Right lobe of liver (tissue), 6 donors: Measurements from ENCODE around the gene STARD8. TPM values are rescaled to one million over a fixed set of nuclear protein-coding genes. Genes with fewer than 3 reads are reported as not detected.

Experiments used
- ATAC-seq, 4 donors: fragments of 200-7000 bp; cut with Tn5 transposase; one replicate each; pipeline ENCODE4 v1.9.1; 2020; ENCODE audit warnings: mild to moderate bottlenecking in 4 of 4, moderate library complexity in 4 of 4
- DNase-seq, 3 donors: peaks; one replicate each; pipeline ENCODE4 v3.0.0-alpha.2; 2020
- H3K27ac ChIP-seq, 3 donors: fragments of 200-600 bp; one replicate each; pipeline ENCODE4 v1.8.0; 2022
- H3K27me3 ChIP-seq, 2 donors: fragments of 200-600 bp; one replicate each; pipeline ENCODE4 v1.8.0; 2022
- H3K36me3 ChIP-seq, 4 donors: fragments of 200-600 bp; sonication (generic) in 1 of 4; one replicate each; pipeline versions ENCODE4 v1.5.1 to v1.8.0; 2017 to 2022; ENCODE audit warnings: control low read depth in 1 of 4
- H3K4me1 ChIP-seq, 4 donors: fragments of 200-600 bp; sonication (generic) in 1 of 4; one replicate each; pipeline versions ENCODE4 v1.5.1 to v1.8.0; 2017 to 2022; ENCODE audit warnings: control low read depth in 1 of 4
- H3K4me3 ChIP-seq, 3 donors: fragments of 200-600 bp; one replicate each; pipeline ENCODE4 v1.8.0; 2022
- H3K9me3 ChIP-seq, 4 donors: fragments of 200-600 bp; sonication (generic) in 1 of 4; one replicate each; pipeline versions ENCODE4 v1.5.1 to v1.8.0; 2017 to 2022; ENCODE audit warnings: control low read depth in 1 of 4
- CTCF ChIP-seq, 4 donors: fragments of 200-600 bp in 3 of 4; fragments of 450-650 bp in 1 of 4; IDR thresholded peaks; one replicate each; pipeline versions ENCODE4 v1.5.1 to v1.8.0; 2016 to 2022; ENCODE audit warnings: antibody characterized with exemption in 4 of 4, mild to moderate bottlenecking in 2 of 4
- POLR2A ChIP-seq: fragments of 450-650 bp; IDR thresholded peaks from one replicate; pipeline ENCODE4 v1.6.1; 2017; ENCODE audit warnings: antibody characterized with exemption, mild to moderate bottlenecking
- WGBS: methylation state at CpG from one replicate; pipeline ENCODE4 v1.1.6; 2018; ENCODE audit warnings: low coverage, low lambda C conversion rate; ENCODE audit not compliant: insufficient coverage; ENCODE audit errors: missing lambda C conversion rate; 5-methylcytosine and 5-hydroxymethylcytosine counted together
- intact Hi-C, 2 donors: fragments of 100-400 bp; cut with DNase I; formaldehyde crosslinking; loops; one replicate each; pipeline versions ENCODE4 v1.11.2 to v1.14.1; 2022
- total RNA-seq, 6 experiments: library from RNA; depleted of rRNA in 2 of 6; stranded (reverse); fragments of >200 nt in 2 of 6; fragmentation: NEBNext Ultra II Directional in 3 of 6; extraction: Animal tissue kit (Norgen Biotek cat#: 25700) in 3 of 6; gene quantifications; one replicate each; pipeline versions ENCODE4 v1.1.0 to v1.2.4, GENCODE V29; 2016 to 2023
- donor health status: DM: no; HTN: yes; CAD: no.
- donor health status: DM: no; HTN: no; CAD: no.
- donor health status: DM: no; HTN: no; CAD: no.
- donor health status: DM: no; HTN: yes; CAD: no.
- donor health status: DM: no; HTN: yes; CAD: no.

STARD8 gene
- total RNA-seq, 6 experiments from 2014 or later, result 6.6 to 11.5 (median 7.6) TPM

DNA sequence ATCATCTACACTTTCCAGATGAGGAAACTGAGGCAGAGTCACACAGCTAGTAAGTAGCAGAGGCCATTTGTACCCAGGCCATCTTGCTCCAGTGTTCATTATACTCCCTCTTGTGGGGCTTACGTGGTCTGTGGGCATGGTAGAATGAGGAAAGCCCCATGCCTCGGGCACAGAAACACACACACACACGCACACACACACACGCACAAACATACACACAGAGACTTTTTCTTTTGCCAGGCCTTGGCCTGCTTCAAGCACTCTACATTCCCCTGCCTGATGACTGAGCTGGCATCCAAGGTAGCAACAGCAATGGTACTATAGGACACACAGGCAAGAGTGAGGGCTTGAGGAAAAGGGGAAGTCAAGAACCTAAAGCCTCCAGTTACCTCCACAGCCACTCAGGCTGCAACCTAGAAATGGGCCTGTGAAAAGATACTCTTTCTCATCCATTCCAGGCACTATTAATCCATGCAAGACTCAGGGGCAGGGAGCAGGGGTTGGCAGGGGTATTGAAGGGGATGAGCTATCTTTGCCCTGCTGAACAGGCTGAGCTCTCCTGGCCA is 43.6 kb downstream of the STARD8 start:
- intact Hi-C loops, result no loop called here
- H3K27me3 ChIP-seq, result no peaks in the 10 kb centered on the region
- DNase-seq (no peak), ATAC-seq (no peak)
- 75% methylated on average over 2 of the region's 4 CpGs for whole genome bisulfite sequencing
- H3K4me1 ChIP-seq, result no peaks in the 10 kb centered on the region
- no peak overlapping the region for H3K27ac ChIP-seq
- H3K36me3 ChIP-seq, result no peaks in the 10 kb centered on the region
- TF ChIP-seq CTCF (IDR thresholded peaks at IDR 0.05) (no peak), POLR2A (no peak)
- no peaks in the 10 kb centered on the region for H3K9me3 ChIP-seq
- no peak overlapping the region for H3K4me3 ChIP-seq

DNA sequence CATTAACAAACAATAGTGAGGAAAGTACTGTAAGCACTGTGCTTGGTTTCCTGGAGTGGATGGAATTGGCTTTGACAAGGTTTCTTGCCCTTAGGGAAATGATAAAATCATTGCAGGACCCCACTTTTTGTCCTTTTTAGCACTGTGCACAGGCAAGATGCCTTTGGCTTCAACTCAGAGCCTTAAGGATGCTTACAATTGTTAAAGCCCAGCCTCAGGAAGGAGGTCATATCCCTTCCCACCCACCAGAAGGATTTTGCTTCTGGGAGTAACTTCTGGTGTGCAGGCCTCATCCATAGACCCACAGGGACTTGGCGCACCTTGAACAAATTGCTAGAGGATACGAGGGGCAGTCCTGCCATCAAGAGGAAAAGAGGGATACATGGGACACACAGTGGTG is 44.5 kb downstream of the STARD8 start:
- no peaks in the 10 kb centered on the region for H3K9me3 ChIP-seq
- peaks cover 0 to 5% (median 0%) of the 10 kb centered on the region in 4 donors for H3K4me1 ChIP-seq
- H3K27me3 ChIP-seq, result no peaks in the 10 kb centered on the region
- no peak for TF ChIP-seq CTCF (IDR thresholded peaks at IDR 0.05)
- TF ChIP-seq POLR2A, result no peak
- no peak overlapping the region for H3K27ac ChIP-seq
- intact Hi-C loops, result no loop called here
- 90% methylated on average over 2 of the region's 2 CpGs for WGBS
- H3K4me3 ChIP-seq, result no peak overlapping the region
- DNase-seq (no peak), ATAC-seq (no peak)
- no peaks in the 10 kb centered on the region for H3K36me3 ChIP-seq

DNA sequence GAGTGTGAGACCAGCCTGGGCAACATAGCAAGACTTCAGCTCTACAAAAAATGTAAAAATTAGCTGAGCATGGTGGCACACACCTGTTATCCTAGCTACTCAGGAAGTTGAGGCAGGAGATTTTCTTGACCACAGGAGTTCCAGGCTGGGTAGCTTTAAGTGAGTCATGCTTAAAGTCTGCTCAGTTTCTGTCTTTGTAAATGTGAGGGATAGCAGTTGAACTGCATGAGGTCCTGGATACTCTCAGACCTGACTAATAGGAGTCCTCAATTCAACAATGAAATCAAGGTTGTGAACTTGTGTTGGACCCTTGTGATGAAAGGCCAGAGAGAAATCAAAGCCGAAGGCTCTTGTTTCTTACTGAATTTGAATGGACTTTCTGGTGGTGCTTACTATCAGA is 45.2 kb downstream of the STARD8 start:
- no peak for TF ChIP-seq POLR2A
- TF ChIP-seq CTCF (IDR thresholded peaks at IDR 0.05), result no peak
- DNase-seq (no peak), ATAC-seq (no peak)
- 83% methylated on average over 1 of the region's 1 CpG for WGBS
- intact Hi-C loops, result no loop called here
- Histone ChIP-seq H3K36me3 (no peaks in the 10 kb centered on the region), H3K27me3 (no peaks in the 10 kb centered on the region), H3K4me1 (peaks cover 0 to 13% (median 3%) of the 10 kb centered on the region in 4 donors), H3K27ac (no peak overlapping the region), H3K4me3 (no peak overlapping the region), H3K9me3 (no peaks in the 10 kb centered on the region)

DNA sequence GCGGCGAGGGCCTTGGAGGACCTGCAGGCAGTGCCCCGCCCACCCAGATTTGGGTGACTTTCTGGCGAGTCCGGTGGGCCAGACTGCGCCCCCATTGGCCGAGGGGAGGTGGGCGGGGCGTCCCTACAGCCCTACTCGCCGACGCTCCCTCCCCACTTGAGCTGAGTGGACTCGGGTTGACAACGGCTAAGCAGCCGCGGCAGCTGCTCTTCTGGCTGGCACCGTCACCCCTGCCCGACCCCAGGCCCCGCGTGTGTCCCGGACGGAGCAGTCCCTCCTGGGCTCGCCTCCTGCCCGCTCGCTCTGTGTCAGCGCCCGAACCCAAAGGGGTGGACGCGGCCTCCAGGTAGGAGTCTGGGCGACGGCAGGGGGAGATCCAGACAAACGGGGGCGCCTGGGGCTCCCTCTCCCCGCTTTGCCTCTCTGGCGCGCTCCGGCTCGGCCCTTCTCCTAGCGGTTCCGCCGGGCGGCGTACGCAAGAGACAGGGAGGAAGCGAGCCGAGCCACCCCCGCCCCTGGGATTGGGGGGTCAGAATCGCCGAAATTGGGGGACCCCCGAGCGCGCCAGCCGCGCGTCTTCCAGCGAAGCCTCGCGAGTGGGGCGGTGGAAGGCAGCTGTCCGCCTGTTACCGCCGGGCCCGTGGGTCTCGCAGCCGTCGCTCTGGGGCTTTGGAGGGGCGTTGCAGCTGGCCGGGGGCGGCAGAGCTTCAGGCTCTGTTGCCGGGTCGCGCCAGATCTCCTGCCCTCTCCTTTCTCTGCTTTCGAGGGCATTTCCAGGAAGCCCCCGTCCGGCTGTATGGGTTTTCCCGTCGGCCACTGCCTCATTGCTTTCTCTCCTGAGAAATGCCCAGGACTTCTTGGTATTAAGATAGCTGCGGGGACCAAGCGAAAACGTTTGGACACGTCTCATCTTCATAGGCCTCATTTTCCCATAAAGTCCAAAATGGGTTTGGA is 46.3 kb downstream of the STARD8 start:
- TF ChIP-seq POLR2A (peak; percentile 83), CTCF (IDR thresholded peaks at IDR 0.05) (no peak)
- H3K4me3 ChIP-seq, result peak overlapping the region; percentile 64 to 69 (median 64)
- no peaks in the 10 kb centered on the region for H3K36me3 ChIP-seq
- H3K9me3 ChIP-seq, result no peaks in the 10 kb centered on the region
- peaks cover 0 to 24% (median 7%) of the 10 kb centered on the region in 4 donors for H3K4me1 ChIP-seq
- WGBS, result 46% methylated on average over 14 of the region's 81 CpGs
- intact Hi-C loops, result no loop called here
- H3K27ac ChIP-seq, result peak overlapping the region; percentile 76 to 89 (median 88)
- peak; percentile 90 to 92 (median 91) for DNase-seq
- ATAC-seq, result peak; percentile 76 to 88 (median 81)
- no peaks in the 10 kb centered on the region for H3K27me3 ChIP-seq
